ENCODE data around the gene ARL5A. TPM values are rescaled to one million over a fixed set of nuclear protein-coding genes. Genes with fewer than 3 reads are reported as not detected.

Gene ARL5A
- total and polyA plus RNA-seq, 2 donors (not counting 1 experiment from before 2014, with no cell fraction given), result 29.8 to 40.3 TPM

DNA sequence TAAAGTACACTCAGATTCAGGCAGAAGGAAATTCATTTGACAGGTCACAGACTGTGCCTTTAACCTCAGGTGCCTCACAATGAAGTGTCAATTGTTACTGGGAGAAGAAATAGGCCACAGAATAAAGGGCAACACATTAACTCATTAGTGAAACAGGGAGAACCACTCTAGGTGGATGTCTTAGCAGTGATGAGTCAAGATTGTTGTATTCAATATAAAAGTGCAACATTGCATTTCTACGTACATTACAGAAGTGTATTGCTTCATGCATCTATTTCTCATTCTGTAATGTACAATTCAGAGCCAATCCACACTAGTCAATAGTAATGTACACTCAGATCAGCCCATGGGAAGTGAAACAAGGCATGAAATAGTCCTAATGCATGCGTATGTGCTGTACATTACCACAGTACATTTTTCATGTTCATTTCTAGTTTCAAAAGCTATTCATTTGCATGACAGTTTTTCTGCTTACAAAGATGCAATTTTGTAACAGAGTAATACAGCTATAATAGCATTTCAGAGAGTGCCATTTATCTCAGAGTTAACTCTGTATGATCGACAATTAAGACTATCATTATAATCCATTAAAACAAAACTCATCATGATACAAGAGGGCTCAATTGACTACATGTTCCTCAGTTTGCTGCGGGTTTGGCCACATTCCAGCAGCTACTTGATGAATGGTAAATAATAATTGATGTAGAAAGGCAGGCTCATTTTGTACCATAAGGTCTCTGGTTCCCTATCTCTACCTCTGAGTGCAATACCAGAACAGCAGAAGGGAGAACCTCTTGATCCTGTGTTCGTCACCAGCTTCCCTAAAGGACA, 12.2 kb upstream of the ARL5A start:
- H2AFZ ChIP-seq (ENCODE audit: low read length), result no peak overlapping the region
- no peaks in the 10 kb centered on the region for H3K4me1 ChIP-seq (ENCODE audit: control insufficient read depth, extremely low read depth, insufficient read depth, low read length)
- TF ChIP-seq EZH2 (IDR thresholded peaks at IDR 0.05; ENCODE audit: low read length, missing control alignments), result no peak
- TF ChIP-seq, protein P1, sequence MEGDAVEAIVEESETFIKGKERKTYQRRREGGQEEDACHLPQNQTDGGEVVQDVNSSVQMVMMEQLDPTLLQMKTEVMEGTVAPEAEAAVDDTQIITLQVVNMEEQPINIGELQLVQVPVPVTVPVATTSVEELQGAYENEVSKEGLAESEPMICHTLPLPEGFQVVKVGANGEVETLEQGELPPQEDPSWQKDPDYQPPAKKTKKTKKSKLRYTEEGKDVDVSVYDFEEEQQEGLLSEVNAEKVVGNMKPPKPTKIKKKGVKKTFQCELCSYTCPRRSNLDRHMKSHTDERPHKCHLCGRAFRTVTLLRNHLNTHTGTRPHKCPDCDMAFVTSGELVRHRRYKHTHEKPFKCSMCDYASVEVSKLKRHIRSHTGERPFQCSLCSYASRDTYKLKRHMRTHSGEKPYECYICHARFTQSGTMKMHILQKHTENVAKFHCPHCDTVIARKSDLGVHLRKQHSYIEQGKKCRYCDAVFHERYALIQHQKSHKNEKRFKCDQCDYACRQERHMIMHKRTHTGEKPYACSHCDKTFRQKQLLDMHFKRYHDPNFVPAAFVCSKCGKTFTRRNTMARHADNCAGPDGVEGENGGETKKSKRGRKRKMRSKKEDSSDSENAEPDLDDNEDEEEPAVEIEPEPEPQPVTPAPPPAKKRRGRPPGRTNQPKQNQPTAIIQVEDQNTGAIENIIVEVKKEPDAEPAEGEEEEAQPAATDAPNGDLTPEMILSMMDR (conservative IDR thresholded peaks at IDR 0.05 in 1 of 2, IDR thresholded peaks at IDR 0.05 in 1 of 2; ENCODE audit: low read depth in 1 of 2, low read length in 2 of 2), result no peak
- no peak overlapping the region for H3K4me3 ChIP-seq (replicated peaks in 1 of 4; ENCODE audit: control extremely low read depth in 1 of 4, insufficient read depth in 1 of 4, low read depth in 3 of 4, low read length in 4 of 4)
- H3K9ac ChIP-seq (ENCODE audit: insufficient read depth, low read length), result no peak overlapping the region
- DNase-seq (ENCODE audit: low read depth in 2 of 2), result no peak
- no peaks in the 10 kb centered on the region for H4K20me1 ChIP-seq (ENCODE audit: control insufficient read depth, extremely low read depth, insufficient read depth, low read length)
- no peak overlapping the region for H3K27ac ChIP-seq (ENCODE audit: insufficient read depth, low read length)
- H3K4me2 ChIP-seq (ENCODE audit: extremely low read depth, insufficient read depth, low read length), result no peak overlapping the region
- H3K79me2 ChIP-seq (ENCODE audit: control insufficient read depth, insufficient read depth, low read length), result no peaks in the 10 kb centered on the region
- no peaks in the 10 kb centered on the region for H3K27me3 ChIP-seq (ENCODE audit: control insufficient read depth, insufficient read depth, low read length)
- no peaks in the 10 kb centered on the region for H3K9me3 ChIP-seq (ENCODE audit: control insufficient read depth, insufficient read depth, low read depth, low read length)
- no peaks in the 10 kb centered on the region for H3K36me3 ChIP-seq (ENCODE audit: control insufficient read depth, insufficient read depth, low read length)

DNA sequence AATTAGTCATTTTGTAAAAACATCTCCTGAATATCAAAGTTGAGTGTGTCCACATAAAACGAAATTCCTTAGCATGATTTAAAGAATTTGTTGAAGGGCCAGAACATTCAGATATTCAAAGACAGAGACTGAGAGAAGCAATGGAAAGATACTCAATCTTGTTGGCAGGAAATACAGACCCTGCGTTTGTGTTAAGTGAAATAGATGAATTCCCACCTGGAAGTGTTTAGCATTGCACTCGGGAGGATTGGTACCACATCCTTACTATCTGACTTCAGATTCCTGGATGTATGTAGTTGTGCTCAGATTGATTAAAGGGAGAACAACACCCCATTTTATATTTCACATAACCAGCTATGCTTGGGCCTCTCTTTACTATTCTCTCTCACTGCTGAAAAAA, 9.7 kb upstream of the ARL5A start:
- H3K4me2 ChIP-seq (ENCODE audit: extremely low read depth, insufficient read depth, low read length), result no peak overlapping the region

DNA sequence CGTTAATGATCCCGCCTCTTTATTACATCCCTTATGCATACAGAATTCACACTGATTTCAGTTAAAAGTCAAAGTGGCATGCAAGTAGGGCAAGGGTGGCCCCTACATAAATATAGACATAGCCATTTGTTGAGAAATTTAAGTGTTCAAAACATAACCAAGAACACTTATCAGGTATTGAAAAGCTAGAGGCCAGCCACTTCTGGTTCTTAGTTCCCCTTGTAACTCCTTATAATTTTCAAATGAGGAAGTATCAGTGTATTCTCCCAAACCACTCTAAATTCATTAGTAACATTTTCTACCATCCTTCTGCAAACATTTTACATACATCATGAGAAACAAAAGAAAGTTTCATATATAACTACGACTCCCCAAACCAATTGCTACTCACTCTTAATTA, 5.8 kb upstream of the ARL5A start:
- H3K4me3 ChIP-seq (replicated peaks in 1 of 4; ENCODE audit: control extremely low read depth in 1 of 4, insufficient read depth in 1 of 4, low read depth in 3 of 4, low read length in 4 of 4), result no peak overlapping the region
- no peaks in the 10 kb centered on the region for H4K20me1 ChIP-seq (ENCODE audit: control insufficient read depth, extremely low read depth, insufficient read depth, low read length)
- H2AFZ ChIP-seq (ENCODE audit: low read length), result no peak overlapping the region
- no peaks in the 10 kb centered on the region for H3K79me2 ChIP-seq (ENCODE audit: control insufficient read depth, insufficient read depth, low read length)
- H3K9ac ChIP-seq (ENCODE audit: insufficient read depth, low read length), result no peak overlapping the region
- no peak overlapping the region for H3K4me2 ChIP-seq (ENCODE audit: extremely low read depth, insufficient read depth, low read length)
- no peaks in the 10 kb centered on the region for H3K4me1 ChIP-seq (ENCODE audit: control insufficient read depth, extremely low read depth, insufficient read depth, low read length)
- no peak overlapping the region for H3K27ac ChIP-seq (ENCODE audit: insufficient read depth, low read length)
- no peaks in the 10 kb centered on the region for H3K27me3 ChIP-seq (ENCODE audit: control insufficient read depth, insufficient read depth, low read length)
- TF ChIP-seq EZH2 (IDR thresholded peaks at IDR 0.05; ENCODE audit: low read length, missing control alignments), result no peak
- TF ChIP-seq, protein P1 (conservative IDR thresholded peaks at IDR 0.05 in 1 of 2, IDR thresholded peaks at IDR 0.05 in 1 of 2; ENCODE audit: low read depth in 1 of 2, low read length in 2 of 2), result no peak
- H3K9me3 ChIP-seq (ENCODE audit: control insufficient read depth, insufficient read depth, low read depth, low read length), result no peaks in the 10 kb centered on the region
- no peak for DNase-seq (ENCODE audit: low read depth in 2 of 2)
- no peaks in the 10 kb centered on the region for H3K36me3 ChIP-seq (ENCODE audit: control insufficient read depth, insufficient read depth, low read length)

More for the DNA sequence above, 9.7 kb upstream of the ARL5A start:
- no peak overlapping the region for H2AFZ ChIP-seq (ENCODE audit: low read length)
- TF ChIP-seq EZH2 (IDR thresholded peaks at IDR 0.05; ENCODE audit: low read length, missing control alignments), result no peak
- TF ChIP-seq, protein P1 (conservative IDR thresholded peaks at IDR 0.05 in 1 of 2, IDR thresholded peaks at IDR 0.05 in 1 of 2; ENCODE audit: low read depth in 1 of 2, low read length in 2 of 2), result no peak
- no peak overlapping the region for H3K9ac ChIP-seq (ENCODE audit: insufficient read depth, low read length)
- H3K27ac ChIP-seq (ENCODE audit: insufficient read depth, low read length), result no peak overlapping the region
- no peak for DNase-seq (ENCODE audit: low read depth in 2 of 2)
- no peaks in the 10 kb centered on the region for H4K20me1 ChIP-seq (ENCODE audit: control insufficient read depth, extremely low read depth, insufficient read depth, low read length)
- H3K4me1 ChIP-seq (ENCODE audit: control insufficient read depth, extremely low read depth, insufficient read depth, low read length), result no peaks in the 10 kb centered on the region
- no peaks in the 10 kb centered on the region for H3K36me3 ChIP-seq (ENCODE audit: control insufficient read depth, insufficient read depth, low read length)
- H3K4me3 ChIP-seq (replicated peaks in 1 of 4; ENCODE audit: control extremely low read depth in 1 of 4, insufficient read depth in 1 of 4, low read depth in 3 of 4, low read length in 4 of 4), result no peak overlapping the region
- H3K27me3 ChIP-seq (ENCODE audit: control insufficient read depth, insufficient read depth, low read length), result no peaks in the 10 kb centered on the region
- H3K9me3 ChIP-seq (ENCODE audit: control insufficient read depth, insufficient read depth, low read depth, low read length), result no peaks in the 10 kb centered on the region
- H3K79me2 ChIP-seq (ENCODE audit: control insufficient read depth, insufficient read depth, low read length), result no peaks in the 10 kb centered on the region

Data from fibroblast of lung (primary cell).